ENCODE results near the gene HSPB1.

DNA sequence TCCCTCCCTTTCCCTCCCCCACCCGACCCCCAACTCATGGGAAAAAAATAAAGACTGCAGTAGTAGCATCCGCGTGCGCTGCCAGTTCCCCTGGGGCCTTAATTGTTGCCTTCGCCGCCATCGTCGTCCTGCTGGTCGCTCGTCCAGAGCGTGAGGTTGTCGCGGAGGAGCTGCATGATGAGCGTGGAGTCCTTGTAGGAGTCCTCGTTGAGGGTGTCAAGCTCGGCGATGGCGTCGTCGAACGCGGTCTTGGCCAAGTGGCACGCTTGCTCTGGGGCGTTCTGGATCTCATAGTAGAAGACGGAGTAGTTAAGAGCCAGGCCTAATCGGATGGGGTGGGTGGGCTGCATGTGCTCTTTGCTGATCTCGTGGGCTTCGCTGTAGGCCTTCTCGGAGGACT lies 27.0 kb downstream of the HSPB1 start:
- TF ChIP-seq SP1 (IDR thresholded peaks at IDR 0.05), result no peak
- no peak for TF ChIP-seq FOXA1 (IDR thresholded peaks at IDR 0.05)
- no peak for TF ChIP-seq ARNT (IDR thresholded peaks at IDR 0.05)
- TF ChIP-seq PKNOX1 (IDR thresholded peaks at IDR 0.05), result no peak
- TF ChIP-seq SUZ12 (IDR thresholded peaks at IDR 0.05), result no peak
- TF ChIP-seq HDGF (IDR thresholded peaks at IDR 0.05; ENCODE audit: borderline replicate concordance), result no peak
- no peak for TF ChIP-seq BHLHE40 (IDR thresholded peaks at IDR 0.05; ENCODE audit: borderline replicate concordance)
- no peak for TF ChIP-seq ZNF384 (IDR thresholded peaks at IDR 0.05)
- TF ChIP-seq FOXK2 (IDR thresholded peaks at IDR 0.05), result no peak
- no peak for TF ChIP-seq FOXM1 (IDR thresholded peaks at IDR 0.05; ENCODE audit: borderline replicate concordance)
- no peak for TF ChIP-seq CTBP1 (IDR thresholded peaks at IDR 0.05; ENCODE audit: borderline replicate concordance)
- TF ChIP-seq LEF1 (IDR thresholded peaks at IDR 0.05; ENCODE audit: borderline replicate concordance), result no peak
- no peak for TF ChIP-seq ELF4 (IDR thresholded peaks at IDR 0.05)

All from HEK293T (cell line).